Stimulated activated CD8-positive, alpha-beta memory T cell treated with anti-CD3 and anti-CD28 coated beads, Interleukin-2, amount 100 ng/mL, for 48 hours (primary cell): ENCODE measurements around the gene ITGA6.
"Not testable (repeated sequence)": the region's sequence is repeated elsewhere in the genome, so short reads cannot be mapped to it uniquely, and the experiment has no call there.

ENCODE experiments used
- DNase-seq, 2 donors: peaks; one replicate each; pipeline ENCODE4 v3.0.0-alpha.2; 2020; ENCODE audit warnings: low read depth in 2 of 2

ITGA6 gene

GRCh38 chr2:172516299-172516698 is 88.9 kb downstream of the ITGA6 start:
- no peak for DNase-seq

- DNase-seq, result no peak
These were observed 91.6 kb downstream of the ITGA6 start for GRCh38 chr2:172518995-172519394.

- DNase-seq, result no peak
These were observed 98.2 kb downstream of the ITGA6 start for GRCh38 chr2:172525601-172526000.

GRCh38 chr2:172531309-172531708 is 103.9 kb downstream of the ITGA6 start:
- no peak for DNase-seq

- DNase-seq, result not testable (repeated sequence)
These were observed 105.1 kb downstream of the ITGA6 start for GRCh38 chr2:172532461-172532860.

GRCh38 chr2:172533687-172534086 is 106.3 kb downstream of the ITGA6 start:
- DNase-seq, result no peak

GRCh38 chr2:172535119-172535518 is 107.7 kb downstream of the ITGA6 start:
- DNase-seq, result no peak

- not testable (repeated sequence) for DNase-seq
These were observed 110.5 kb downstream of the ITGA6 start for GRCh38 chr2:172537851-172538250.

- DNase-seq, result no peak
These were observed 112.4 kb downstream of the ITGA6 start for GRCh38 chr2:172539767-172540166.

- DNase-seq, result no peak
These were observed 113.0 kb downstream of the ITGA6 start for GRCh38 chr2:172540421-172540820.

GRCh38 chr2:172545408-172546075 is 118.2 kb downstream of the ITGA6 start:
- no peak for DNase-seq

GRCh38 chr2:172549131-172549530 is 121.7 kb downstream of the ITGA6 start:
- DNase-seq, result no peak

GRCh38 chr2:172549802-172550201 is 122.4 kb downstream of the ITGA6 start:
- not testable (repeated sequence) for DNase-seq

- no peak for DNase-seq
These were observed 123.0 kb downstream of the ITGA6 start for GRCh38 chr2:172550419-172550818.

GRCh38 chr2:172551271-172551670 is 123.9 kb downstream of the ITGA6 start:
- DNase-seq, result no peak

GRCh38 chr2:172552547-172553291 is 125.3 kb downstream of the ITGA6 start:
- no peak for DNase-seq

- DNase-seq, result no peak
These were observed 127.2 kb downstream of the ITGA6 start for GRCh38 chr2:172554352-172555271.

- no peak for DNase-seq
These were observed 127.8 kb downstream of the ITGA6 start for GRCh38 chr2:172555272-172555521.
